Stimulated activated CD8-positive, alpha-beta memory T cell treated with anti-CD3 and anti-CD28 coated beads, Interleukin-15, amount 100 ng/mL, for 1 hour (primary cell): ENCODE results near the gene F2RL1.
"Not testable (repeated sequence)": the region's sequence is repeated elsewhere in the genome, so short reads cannot be mapped to it uniquely, and the experiment has no call there.

Source experiments
- DNase-seq: peaks from one replicate; pipeline ENCODE4 v3.0.0-alpha.2; 2020; ENCODE audit warnings: low read depth

F2RL1 gene, protein sequence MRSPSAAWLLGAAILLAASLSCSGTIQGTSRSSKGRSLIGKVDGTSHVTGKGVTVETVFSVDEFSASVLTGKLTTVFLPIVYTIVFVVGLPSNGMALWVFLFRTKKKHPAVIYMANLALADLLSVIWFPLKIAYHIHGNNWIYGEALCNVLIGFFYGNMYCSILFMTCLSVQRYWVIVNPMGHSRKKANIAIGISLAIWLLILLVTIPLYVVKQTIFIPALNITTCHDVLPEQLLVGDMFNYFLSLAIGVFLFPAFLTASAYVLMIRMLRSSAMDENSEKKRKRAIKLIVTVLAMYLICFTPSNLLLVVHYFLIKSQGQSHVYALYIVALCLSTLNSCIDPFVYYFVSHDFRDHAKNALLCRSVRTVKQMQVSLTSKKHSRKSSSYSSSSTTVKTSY

DNA sequence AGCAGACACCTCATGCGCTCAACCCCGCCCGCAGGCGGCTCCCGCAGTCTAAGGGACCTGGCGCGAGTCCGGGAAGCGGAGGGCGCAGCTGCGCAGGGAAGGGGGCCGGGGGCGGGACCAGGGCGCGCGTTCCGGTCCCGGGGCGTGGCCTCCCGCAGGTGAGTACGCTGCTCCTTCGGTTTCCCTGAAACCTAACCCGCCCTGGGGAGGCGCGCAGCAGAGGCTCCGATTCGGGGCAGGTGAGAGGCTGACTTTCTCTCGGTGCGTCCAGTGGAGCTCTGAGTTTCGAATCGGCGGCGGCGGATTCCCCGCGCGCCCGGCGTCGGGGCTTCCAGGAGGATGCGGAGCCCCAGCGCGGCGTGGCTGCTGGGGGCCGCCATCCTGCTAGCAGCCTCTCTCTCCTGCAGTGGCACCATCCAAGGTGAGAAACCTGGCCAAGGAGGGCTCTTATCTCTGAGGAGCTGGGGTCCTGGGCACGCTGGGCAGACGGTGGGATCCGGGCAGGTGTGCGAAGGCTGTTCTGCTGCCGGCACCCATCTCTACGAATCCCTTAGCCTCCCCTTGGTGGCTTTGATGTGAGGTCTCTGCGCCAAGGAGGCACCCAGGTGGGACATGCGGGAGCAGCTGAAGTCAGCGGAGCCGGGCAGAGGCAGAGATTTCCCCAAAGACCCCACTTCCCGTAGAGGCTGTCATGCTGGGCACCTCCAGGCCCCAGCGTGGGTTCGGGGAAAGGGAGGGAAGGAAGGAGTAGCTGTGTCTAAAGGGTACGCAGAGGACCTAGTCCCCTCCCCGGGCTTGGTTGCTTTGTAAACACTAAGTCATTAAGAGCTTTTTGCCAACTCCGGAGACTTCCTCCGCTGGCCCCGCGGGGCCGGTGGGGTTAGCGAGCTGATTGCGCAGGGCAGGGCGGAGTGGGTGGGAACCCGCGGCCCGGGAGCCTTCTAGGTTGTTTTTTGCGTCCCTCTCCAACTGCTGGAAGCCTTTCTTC is at the start of gene F2RL1:
Gene F2RL1, plus strand, starts transcription at position 187 of the 988 bp plus-strand sequence. Its CDS starts 153 bp downstream, at position 340.
- DNase-seq: peak; percentile 12

DNA sequence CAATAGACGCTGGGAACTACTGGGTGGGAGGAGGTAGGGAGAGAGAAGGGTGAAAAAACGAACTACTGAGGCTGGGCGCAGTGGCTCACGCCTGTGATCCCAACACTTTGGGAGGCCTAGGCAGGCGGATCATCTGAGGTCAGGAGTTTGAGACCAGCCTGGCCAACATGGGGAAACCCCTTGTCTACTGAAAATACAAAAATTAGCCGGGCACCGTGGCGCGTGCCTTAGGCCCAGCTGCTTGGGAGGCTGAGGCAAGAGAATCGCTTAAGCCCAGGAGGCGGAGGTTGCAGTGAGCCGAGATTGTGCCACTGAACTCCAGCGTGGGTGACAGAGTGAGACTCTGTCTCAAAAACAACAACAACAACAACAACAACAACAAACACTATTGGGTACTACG is 47.8 kb upstream of the F2RL1 start:
- not testable (repeated sequence) for DNase-seq

DNA sequence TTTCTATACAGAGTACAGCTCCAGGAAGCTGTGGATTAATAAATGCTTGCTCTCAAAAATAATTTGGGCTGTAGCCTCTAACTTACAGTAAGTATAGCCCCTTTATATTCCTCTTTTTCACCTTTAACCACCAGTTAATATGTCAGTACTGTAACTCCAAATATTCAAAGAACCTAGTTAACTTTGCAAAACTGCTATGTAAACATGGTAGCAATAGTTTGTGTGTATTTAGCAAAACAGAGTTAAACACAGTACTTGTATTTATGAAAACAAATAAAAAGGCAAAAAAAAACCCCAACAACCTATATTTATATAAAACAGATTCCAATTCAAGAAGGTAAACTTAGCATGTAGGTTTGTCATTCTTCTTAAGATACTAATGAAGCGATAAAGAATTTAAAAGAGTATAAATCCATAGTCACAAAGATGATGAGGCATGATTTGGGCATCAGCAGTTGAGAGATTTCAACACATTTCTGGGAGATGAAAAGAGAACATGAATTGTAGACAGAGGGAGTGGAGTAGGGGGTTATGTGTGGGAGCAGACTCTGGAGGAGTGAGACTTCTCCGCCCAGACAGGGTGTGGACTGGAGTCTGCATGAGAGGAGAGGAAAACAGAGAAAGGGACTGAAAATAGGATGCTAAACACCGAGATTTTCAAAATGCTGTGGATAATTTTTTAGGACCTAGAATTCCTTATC is 47.0 kb upstream of the F2RL1 start:
- DNase-seq: no peak

DNA sequence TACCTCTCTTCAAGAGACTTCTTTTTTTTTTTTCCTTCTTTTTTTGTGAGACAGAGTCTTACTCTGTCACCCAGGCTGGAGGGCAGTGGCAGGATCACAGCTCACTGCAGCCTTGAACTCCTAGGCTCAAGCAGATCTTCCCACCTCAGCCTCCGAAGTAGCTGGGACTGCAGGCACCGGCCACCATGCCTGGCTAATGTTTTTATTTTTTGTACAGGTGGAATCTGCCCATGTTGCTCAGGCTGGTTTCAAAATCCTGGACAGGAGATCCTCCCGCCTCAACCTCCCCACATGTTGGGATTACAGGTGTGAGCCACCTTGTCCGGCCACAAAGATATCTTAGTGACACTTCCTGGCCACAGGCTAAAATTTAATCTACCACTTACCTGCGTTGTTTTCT is 42.9 kb upstream of the F2RL1 start:
- DNase-seq: no peak

DNA sequence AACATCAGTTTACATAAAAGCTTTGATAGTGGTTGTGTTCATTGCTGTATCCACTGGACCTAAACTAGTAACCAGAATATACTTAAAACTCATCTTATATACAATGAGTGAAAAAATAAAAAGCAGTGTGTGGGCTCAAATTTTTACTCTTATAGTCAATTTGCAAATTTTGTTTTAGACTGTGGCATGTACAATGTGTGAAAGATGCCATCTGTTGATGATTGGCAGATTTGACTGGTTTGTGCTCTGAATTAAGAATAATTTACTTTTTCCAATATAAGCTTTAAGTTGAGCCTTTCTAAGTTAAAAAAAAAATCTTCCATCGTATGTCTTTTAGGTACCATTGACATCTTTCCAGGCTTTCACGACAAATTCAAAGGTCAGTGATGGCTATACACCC is 42.4 kb upstream of the F2RL1 start:
- no peak for DNase-seq

DNA sequence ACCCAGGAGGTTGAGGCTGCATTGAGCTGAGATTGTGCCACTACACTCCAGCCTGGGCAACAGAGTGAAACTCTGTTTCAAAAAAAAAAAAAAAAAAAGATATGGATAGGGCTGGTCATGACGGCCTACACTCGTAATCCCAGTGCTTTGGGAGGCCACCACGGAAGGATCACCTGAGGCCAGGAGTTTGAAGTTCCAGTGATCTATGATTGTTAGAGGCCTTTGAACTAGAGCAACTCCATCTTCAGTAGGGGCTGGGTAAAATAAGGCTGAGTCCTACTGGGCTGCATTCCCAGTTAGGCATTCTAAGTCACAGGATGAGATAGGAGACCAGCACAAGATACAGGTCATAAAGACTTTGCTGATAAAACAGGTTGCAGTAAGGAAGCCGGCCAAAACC is 38.2 kb upstream of the F2RL1 start:
- not testable (repeated sequence) for DNase-seq

DNA sequence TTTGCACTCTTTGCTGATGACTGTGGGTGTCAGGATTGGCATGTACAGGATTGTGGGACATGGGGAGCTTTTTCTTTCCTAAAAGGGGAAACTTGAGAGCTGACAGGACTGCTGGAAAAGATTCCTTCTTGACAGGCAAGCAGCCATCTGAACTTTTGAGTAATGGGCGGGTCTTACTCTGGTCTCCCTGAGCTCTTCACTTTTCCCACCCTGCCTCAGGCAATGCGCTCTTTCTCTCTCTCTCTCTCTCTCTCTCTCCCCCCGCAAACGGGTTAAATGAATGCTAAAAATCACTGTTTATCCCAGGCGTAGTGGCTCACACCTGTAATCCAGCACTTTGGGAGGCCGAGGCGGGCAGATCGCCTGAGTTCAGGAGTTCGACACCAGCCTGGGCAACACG is 37.1 kb upstream of the F2RL1 start:
- DNase-seq: no peak

DNA sequence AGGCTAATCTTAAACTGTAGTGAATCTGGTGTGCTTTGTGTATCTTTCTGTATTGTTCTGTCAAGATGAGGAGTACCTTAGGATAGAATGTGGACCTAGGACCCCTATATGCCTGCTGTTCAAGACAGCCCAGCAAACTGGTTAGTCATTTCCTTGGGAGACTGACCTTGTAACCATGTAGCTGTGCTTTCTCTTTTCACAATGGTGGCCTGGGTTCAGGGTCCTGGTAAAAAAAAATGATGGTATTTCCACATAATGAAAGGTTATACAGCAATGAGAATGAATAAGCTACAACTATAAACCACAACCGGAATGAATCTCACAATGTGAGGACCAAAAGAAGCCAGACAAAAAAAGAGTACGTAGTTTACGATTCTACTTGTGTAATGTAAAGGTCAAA is 36.4 kb upstream of the F2RL1 start:
- no peak for DNase-seq

DNA sequence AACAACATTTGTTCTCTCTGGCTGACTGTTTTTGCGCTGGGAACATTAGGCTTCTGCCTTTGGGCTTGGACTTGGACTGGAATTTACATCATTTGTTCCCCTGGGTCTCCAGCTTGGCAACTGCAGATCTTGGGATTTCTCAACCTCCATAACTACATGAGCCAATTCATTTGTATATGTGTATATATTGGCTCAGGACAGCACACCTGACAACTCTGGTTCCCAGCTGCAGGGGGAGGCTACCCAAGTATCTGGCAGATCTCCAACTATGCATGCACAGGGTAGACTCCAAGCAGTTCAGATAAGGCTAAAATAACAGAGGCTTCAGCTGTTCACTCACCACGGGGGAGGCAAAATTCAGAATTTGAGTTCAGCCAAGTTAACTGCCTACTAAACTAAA is 31.6 kb upstream of the F2RL1 start:
- no peak for DNase-seq

DNA sequence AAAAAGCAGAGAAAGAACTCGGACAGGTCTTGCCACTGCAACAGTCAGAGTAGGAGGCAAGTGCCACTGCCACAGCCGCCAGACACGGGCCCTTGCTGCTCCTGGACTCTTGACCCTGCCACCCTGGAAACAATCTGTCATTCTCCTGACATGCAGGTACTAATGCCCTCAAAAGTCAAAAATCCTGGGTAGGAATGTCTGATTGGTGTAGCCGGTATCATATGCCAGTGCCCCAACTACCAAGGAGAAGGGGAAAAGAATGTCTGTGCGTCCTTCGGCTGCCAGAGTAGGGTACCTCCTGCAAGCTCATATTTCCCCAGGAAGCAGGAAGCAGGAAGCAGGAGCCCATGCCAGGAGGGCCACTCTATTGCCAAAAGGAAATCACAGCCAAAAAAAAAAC is 30.5 kb upstream of the F2RL1 start:
- DNase-seq: no peak

DNA sequence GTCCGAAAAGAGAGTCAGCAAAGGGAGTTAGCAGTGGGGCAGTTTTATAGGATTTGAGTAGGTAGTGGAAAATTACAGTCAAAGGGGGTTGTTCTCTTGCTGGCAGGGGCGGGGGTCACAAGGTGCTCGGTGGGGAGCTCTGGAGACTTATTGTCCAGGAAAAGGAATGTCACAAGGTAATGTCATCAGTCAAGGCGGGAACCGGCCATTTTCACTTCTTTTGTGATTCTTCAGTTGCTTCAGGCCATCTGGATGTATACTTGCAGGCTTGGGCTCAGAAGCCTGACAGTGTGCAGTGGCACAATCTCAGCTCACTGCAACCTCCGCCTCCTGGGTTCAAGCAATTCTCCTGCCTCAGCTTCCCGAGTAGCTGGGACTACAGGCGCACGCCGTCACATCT is 29.6 kb upstream of the F2RL1 start:
- DNase-seq: not testable (repeated sequence)

DNA sequence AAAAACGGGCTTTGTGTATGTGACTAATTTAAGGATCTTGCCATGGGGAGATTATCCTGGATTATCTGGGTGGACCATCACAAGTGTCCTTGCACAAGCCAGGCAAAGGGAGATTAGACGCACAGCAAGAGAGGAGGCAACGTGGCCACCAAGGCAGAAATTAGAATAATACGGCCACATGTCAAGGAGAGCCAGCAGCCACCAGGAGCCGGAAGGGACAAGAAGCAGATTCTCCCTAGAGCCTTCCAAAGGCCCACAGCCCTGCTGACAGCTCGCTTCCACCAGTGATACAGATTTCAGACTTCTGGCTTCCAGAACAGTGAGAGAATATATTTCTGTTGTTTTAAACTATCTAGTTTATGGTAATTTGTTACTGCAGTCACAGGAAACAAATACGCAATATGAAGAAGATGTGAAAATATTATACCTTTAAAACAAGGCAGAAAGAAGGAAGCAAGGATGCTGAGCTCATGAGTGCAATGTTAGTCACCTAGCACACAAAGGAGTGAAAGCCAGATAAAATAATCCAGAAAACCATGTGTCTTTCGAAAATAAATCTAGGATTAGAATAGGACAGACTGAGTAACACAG is 28.7 kb upstream of the F2RL1 start:
- no peak for DNase-seq

DNA sequence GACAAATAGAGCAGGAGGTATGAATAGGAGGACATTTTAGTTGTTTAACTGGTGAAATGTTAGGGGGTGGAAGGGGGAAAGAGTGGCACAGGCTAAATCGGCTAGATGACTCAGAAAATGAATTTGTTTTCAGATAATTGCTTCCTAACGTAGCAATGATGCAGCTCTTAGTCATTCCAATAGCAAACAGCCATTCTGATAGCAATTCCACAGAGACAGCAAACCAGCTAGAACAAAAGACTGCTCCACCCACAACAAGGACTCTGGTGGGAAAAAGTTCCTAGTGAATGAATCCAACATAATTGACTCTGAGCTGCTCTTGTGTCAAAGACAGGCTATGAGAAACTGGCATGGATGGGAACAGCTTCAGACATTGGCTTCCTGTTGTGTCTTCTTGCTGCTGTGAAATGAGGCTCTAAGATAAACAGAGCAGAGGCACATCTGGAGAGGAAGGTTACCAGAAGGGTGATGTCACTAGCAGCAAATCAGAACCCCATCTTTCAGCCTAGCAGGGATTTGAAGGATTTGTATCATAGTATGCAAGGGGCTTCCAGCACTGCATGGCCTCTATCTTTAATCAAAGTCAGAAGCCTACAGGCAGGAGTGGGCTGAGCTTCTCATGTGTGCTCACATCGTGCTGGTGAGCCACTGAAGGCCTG is 28.1 kb upstream of the F2RL1 start:
- DNase-seq: no peak

DNA sequence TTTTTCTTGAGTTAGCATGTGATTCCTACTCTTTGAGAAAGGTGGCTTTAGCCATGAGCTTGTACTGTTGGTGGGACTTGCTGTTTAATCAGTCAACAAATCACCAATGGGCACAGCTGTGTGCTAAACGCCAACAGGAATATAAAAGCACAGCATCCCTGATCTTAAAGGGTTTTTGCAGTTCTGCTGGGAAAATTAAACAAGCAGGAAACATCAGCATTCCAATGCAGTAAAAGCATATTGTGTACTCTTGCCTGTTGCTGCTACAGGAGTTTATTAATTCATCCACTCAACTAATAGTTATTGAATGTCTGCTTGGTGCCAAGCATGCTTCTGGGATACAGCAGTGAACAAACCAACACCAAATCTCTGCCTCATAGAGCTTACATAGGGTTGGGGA is 27.4 kb upstream of the F2RL1 start:
- no peak for DNase-seq

DNA sequence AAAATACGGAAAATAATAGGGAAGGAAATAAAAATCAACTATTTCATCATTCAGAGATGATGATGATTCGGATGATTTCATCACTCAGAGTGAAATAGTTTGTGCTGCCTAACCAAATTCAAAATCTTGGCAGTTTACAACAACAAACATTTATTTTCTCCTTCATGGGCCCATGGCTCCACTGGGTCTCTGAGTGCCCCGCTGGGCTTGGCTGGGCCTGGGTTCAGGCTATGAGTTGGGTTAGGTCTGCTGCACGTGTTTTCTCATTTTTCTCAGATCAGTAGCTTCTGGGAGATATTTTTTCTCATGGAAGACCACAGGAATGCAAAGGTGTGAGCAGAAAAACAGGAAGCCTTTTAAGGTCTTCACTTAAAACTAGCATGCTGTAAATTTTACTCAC is 24.0 kb upstream of the F2RL1 start:
- DNase-seq: no peak

DNA sequence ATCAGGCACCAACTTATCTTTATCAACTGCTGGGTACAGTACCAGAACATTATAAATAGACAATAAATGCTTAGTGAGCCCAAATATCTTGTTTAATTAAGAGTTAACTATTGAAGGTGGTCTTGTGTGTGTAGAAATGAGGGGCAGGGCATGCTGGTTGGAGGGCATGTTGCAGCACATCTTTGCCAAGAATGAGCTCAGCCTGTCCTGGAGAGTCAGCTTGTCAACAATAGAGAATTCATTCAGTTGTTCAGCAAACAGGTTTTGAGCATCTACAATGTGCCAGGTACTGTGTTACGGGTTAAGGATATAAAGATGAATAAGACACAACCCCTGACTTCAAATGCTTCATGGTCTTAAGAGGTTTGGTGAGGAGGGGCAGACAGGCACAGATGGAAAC is 19.2 kb upstream of the F2RL1 start:
- no peak for DNase-seq

DNA sequence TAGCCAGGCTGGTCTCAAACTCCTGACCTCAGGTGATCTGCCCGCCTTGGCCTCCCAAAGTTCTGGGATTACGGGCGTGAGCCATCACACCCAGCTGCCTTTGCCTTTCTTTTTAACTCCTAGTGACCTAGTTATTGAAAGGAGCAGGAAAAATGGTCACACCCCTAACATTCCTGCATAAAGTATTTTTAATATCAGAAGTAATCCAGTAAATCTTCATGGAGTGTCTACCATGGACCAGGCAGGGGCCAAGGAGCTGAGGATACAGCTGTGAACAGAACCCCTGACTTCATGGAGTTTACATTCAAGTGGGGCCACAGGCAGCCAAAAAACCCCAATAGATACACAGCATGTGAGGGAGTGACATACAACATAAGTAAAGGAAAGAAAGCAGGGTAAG is 18.3 kb upstream of the F2RL1 start:
- no peak for DNase-seq

DNA sequence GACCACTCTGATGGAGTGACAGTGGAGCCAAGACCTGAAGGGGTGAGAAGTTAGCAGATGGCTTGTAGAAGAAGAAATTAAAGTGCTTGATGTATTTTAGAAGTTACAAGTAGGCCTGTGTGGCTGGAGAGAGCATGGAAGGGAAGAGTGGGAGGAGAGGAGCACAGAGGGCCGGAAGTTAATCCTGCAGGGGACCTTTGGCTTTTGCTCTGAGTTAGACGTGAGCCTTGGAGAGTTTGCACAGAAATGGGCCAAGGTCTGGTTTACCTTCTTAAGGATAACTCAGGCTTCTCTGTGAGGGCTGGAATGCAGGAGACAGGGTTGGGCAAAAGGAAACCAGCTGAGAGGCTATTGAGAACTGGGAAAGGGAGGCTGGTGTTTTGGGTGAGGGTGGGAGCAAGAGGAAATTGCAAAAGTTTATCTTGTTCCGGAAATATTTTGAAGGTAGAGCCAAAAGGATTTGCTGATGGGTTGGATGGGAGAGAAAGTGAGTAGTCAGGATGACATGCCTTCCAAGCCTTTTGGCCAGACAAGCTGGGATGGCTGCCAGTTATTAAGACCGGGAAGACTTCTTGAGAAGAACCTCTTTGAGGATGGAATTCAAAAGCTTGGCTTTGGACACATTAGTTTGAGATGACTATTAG is 17.5 kb upstream of the F2RL1 start:
- DNase-seq: no peak

DNA sequence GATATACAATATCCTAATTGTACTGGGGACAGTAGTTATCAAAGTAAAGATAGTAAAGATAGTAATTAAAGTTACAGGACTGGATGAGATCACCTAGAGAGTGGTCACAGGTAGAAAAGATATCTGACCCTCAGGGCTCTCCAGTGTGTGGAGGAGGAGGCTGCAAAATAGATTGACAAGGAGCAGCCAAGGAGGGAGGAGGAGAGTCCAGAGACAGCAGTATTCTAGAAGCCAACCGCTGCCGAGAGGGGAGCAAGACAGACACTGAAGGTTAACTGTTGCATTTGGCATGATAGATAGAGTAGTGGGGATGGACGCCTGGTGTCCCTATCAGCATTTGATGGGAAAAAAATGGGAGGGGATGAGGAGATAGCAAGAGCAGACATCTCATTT is 17.0 kb upstream of the F2RL1 start:
- no peak for DNase-seq

DNA sequence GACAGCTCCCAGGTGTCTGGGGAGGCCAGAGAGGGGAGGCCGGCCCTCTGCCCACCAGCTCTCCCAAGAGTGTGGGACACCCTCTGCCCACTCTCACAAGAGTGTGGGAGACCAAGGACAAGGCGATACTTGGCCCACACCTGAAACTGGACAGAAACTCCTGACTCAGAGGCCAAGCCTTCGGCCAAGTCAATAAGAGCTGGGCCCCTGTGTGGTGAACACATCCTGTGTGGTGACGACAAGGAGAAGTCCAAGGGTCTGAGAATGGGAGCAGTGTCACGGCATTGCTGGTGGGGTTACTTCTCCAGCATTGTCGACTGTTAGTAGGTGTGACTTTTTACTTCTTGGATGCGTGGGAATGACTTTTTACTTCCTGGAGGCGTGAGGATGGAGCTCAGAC is 14.6 kb upstream of the F2RL1 start:
- no peak for DNase-seq
